ENCODE results near the gene LRRC41. TPM values are rescaled to one million over a fixed set of nuclear protein-coding genes. Genes with fewer than 3 reads are reported as not detected.

Gene LRRC41
- polyA plus RNA-seq, 1 donor from 2014 or later = 52.9 TPM

DNA sequence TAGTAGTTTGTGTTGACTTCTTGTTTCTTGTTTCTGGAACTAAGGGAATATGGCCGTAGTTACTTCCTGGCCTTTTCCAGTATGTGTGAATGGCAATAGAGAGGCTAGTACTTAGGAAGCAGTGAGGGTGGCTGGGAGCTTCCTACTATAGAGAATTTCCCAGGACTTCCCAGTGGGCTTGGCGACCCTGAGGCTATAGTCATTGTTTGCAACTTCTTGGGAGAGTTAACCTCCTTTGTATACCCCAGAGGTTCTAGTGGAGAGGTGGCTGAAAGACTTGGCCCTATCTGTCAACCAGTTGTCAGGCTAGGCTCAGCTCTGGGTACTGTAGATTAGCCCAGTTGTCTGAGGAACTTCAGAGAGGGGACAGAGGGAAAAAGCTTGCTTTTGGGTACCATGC lies 40.3 kb downstream of the LRRC41 start:
- H3K4me2 ChIP-seq (ENCODE audit: low read length) = no peak overlapping the region
- no peak overlapping the region for H2AFZ ChIP-seq (ENCODE audit: low read depth, low read length)
- H3F3A ChIP-seq (ENCODE audit: insufficient read depth, low read length, poor library complexity, severe bottlenecking) = no peaks in the 10 kb centered on the region
- H3K27me3 ChIP-seq (ENCODE audit: insufficient read depth, low read depth, low read length) = no peaks in the 10 kb centered on the region
- no peaks in the 10 kb centered on the region for H3K9me3 ChIP-seq (ENCODE audit: low read length)
- H3K27ac ChIP-seq (ENCODE audit: low read length) = no peak overlapping the region
- no peak overlapping the region for H3K4me3 ChIP-seq (ENCODE audit: low read length)
- no peaks in the 10 kb centered on the region for H4K20me1 ChIP-seq (ENCODE audit: insufficient read depth)
- no peaks in the 10 kb centered on the region for H3K9me2 ChIP-seq (ENCODE audit: insufficient read depth, low read length)
- H3K9ac ChIP-seq (ENCODE audit: low read length) = no peak overlapping the region
- H3K79me2 ChIP-seq (replicated peaks; ENCODE audit: insufficient read depth, low read length) = no peaks in the 10 kb centered on the region
- no peaks in the 10 kb centered on the region for H3K36me3 ChIP-seq (ENCODE audit: insufficient read depth, low read length)
- TF ChIP-seq TAF1 (IDR thresholded peaks at IDR 0.05; ENCODE audit: low read depth) = no peak
- no peak for TF ChIP-seq MXI1 (conservative IDR thresholded peaks at IDR 0.05; ENCODE audit: poor library complexity, severe bottlenecking)
- TF ChIP-seq SMC3 (conservative IDR thresholded peaks at IDR 0.05; ENCODE audit: poor library complexity) = no peak
- no peak for TF ChIP-seq EZH2 (IDR thresholded peaks at IDR 0.05; ENCODE audit: borderline replicate concordance, insufficient read depth, low read length, poor library complexity, severe bottlenecking)
- TF ChIP-seq, protein P1, sequence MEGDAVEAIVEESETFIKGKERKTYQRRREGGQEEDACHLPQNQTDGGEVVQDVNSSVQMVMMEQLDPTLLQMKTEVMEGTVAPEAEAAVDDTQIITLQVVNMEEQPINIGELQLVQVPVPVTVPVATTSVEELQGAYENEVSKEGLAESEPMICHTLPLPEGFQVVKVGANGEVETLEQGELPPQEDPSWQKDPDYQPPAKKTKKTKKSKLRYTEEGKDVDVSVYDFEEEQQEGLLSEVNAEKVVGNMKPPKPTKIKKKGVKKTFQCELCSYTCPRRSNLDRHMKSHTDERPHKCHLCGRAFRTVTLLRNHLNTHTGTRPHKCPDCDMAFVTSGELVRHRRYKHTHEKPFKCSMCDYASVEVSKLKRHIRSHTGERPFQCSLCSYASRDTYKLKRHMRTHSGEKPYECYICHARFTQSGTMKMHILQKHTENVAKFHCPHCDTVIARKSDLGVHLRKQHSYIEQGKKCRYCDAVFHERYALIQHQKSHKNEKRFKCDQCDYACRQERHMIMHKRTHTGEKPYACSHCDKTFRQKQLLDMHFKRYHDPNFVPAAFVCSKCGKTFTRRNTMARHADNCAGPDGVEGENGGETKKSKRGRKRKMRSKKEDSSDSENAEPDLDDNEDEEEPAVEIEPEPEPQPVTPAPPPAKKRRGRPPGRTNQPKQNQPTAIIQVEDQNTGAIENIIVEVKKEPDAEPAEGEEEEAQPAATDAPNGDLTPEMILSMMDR (IDR thresholded peaks at IDR 0.05; ENCODE audit: poor library complexity, severe bottlenecking) = no peak
- TF ChIP-seq POLR2AphosphoS5 (IDR thresholded peaks at IDR 0.05) = no peak
- no peak for TF ChIP-seq RAD21 (conservative IDR thresholded peaks at IDR 0.05)
- TF ChIP-seq, protein P2, sequence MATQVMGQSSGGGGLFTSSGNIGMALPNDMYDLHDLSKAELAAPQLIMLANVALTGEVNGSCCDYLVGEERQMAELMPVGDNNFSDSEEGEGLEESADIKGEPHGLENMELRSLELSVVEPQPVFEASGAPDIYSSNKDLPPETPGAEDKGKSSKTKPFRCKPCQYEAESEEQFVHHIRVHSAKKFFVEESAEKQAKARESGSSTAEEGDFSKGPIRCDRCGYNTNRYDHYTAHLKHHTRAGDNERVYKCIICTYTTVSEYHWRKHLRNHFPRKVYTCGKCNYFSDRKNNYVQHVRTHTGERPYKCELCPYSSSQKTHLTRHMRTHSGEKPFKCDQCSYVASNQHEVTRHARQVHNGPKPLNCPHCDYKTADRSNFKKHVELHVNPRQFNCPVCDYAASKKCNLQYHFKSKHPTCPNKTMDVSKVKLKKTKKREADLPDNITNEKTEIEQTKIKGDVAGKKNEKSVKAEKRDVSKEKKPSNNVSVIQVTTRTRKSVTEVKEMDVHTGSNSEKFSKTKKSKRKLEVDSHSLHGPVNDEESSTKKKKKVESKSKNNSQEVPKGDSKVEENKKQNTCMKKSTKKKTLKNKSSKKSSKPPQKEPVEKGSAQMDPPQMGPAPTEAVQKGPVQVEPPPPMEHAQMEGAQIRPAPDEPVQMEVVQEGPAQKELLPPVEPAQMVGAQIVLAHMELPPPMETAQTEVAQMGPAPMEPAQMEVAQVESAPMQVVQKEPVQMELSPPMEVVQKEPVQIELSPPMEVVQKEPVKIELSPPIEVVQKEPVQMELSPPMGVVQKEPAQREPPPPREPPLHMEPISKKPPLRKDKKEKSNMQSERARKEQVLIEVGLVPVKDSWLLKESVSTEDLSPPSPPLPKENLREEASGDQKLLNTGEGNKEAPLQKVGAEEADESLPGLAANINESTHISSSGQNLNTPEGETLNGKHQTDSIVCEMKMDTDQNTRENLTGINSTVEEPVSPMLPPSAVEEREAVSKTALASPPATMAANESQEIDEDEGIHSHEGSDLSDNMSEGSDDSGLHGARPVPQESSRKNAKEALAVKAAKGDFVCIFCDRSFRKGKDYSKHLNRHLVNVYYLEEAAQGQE (IDR thresholded peaks at IDR 0.05; ENCODE audit: borderline replicate concordance) = no peak

- H3K27ac ChIP-seq (ENCODE audit: low read length) = no peak overlapping the region
- no peaks in the 10 kb centered on the region for H3K27me3 ChIP-seq (ENCODE audit: insufficient read depth, low read depth, low read length)
- H3F3A ChIP-seq (ENCODE audit: insufficient read depth, low read length, poor library complexity, severe bottlenecking) = no peaks in the 10 kb centered on the region
- H3K36me3 ChIP-seq (ENCODE audit: insufficient read depth, low read length) = no peaks in the 10 kb centered on the region
- H4K20me1 ChIP-seq (ENCODE audit: insufficient read depth) = no peaks in the 10 kb centered on the region
- no peak overlapping the region for H3K4me3 ChIP-seq (ENCODE audit: low read length)
- no peaks in the 10 kb centered on the region for H3K9me2 ChIP-seq (ENCODE audit: insufficient read depth, low read length)
- no peak overlapping the region for H2AFZ ChIP-seq (ENCODE audit: low read depth, low read length)
- no peak overlapping the region for H3K9ac ChIP-seq (ENCODE audit: low read length)
- no peak for TF ChIP-seq EZH2 (IDR thresholded peaks at IDR 0.05; ENCODE audit: borderline replicate concordance, insufficient read depth, low read length, poor library complexity, severe bottlenecking)
- no peak for TF ChIP-seq RAD21 (conservative IDR thresholded peaks at IDR 0.05)
- no peak for TF ChIP-seq SMC3 (conservative IDR thresholded peaks at IDR 0.05; ENCODE audit: poor library complexity)
- TF ChIP-seq EP300 (conservative IDR thresholded peaks at IDR 0.05; ENCODE audit: poor library complexity, severe bottlenecking) = no peak
- TF ChIP-seq, protein P2 (IDR thresholded peaks at IDR 0.05; ENCODE audit: borderline replicate concordance) = no peak
- no peak for TF ChIP-seq TAF1 (IDR thresholded peaks at IDR 0.05; ENCODE audit: low read depth)
- TF ChIP-seq, protein P1 (IDR thresholded peaks at IDR 0.05; ENCODE audit: poor library complexity, severe bottlenecking) = no peak
- no peak for TF ChIP-seq MXI1 (conservative IDR thresholded peaks at IDR 0.05; ENCODE audit: poor library complexity, severe bottlenecking)
- no peak for TF ChIP-seq POLR2AphosphoS5 (IDR thresholded peaks at IDR 0.05)
- no peaks in the 10 kb centered on the region for H3K9me3 ChIP-seq (ENCODE audit: low read length)
- no peaks in the 10 kb centered on the region for H3K79me2 ChIP-seq (replicated peaks; ENCODE audit: insufficient read depth, low read length)
- H3K4me2 ChIP-seq (ENCODE audit: low read length) = no peak overlapping the region
These were observed 40.9 kb downstream of the LRRC41 start for GRCh38 chr1:46262508-46262907.

Data from neural cell (in vitro differentiated cells).